OCI-LY7 (cell line): ENCODE data around the gene FYN.

Source experiments
- CTCF ChIP-seq: fragments of 200-600 bp; sonication (generic); conservative IDR thresholded peaks from 2 replicates; pipeline ENCODE4 v1.5.1; 2014; ENCODE audit warnings: mild to moderate bottlenecking, antibody characterized with exemption, low read length, moderate library complexity, mixed read lengths
- EZH2phosphoT487 ChIP-seq: fragments of 200-600 bp; sonication (generic); IDR thresholded peaks from 2 replicates; pipeline ENCODE4 v1.6.1; 2018; ENCODE audit warnings: low read depth, borderline replicate concordance, mild to moderate bottlenecking, mixed run types, antibody characterized with exemption, low read length, moderate library complexity, mixed read lengths

GRCh38 chr6:111838749-111839484, 34.3 kb downstream of the FYN start:
- TF ChIP-seq CTCF = no peak
- TF ChIP-seq EZH2phosphoT487 = no peak
